Measurements from ENCODE around the gene ZNF81.

DNA sequence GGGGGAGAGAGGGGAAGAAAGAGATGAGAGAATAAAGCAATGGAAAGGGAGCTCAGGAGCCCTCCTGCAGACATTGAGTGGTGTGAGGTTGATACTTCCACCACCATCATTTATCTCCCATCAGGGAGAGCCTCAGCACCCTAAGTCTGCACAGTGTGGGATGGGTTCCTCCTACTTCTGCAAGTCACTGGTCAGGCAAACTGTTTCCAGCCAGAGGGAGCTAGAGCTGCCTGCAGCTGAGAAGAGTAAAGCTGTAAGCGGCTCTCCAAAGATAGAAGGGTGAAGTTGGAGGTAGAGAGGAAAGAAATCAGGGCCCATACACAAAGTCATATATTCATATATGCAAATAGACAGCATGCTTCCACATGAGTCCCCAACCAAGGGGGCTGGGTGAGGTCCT is 21.9 kb upstream of the ZNF81 start:
- TF ChIP-seq SIN3A (IDR thresholded peaks at IDR 0.05; ENCODE audit: borderline replicate concordance, insufficient read depth, low read length) (no peak), TAF1 (IDR thresholded peaks at IDR 0.05; ENCODE audit: borderline replicate concordance, insufficient read depth, low read length) (no peak)
- TF ChIP-seq, protein P1, sequence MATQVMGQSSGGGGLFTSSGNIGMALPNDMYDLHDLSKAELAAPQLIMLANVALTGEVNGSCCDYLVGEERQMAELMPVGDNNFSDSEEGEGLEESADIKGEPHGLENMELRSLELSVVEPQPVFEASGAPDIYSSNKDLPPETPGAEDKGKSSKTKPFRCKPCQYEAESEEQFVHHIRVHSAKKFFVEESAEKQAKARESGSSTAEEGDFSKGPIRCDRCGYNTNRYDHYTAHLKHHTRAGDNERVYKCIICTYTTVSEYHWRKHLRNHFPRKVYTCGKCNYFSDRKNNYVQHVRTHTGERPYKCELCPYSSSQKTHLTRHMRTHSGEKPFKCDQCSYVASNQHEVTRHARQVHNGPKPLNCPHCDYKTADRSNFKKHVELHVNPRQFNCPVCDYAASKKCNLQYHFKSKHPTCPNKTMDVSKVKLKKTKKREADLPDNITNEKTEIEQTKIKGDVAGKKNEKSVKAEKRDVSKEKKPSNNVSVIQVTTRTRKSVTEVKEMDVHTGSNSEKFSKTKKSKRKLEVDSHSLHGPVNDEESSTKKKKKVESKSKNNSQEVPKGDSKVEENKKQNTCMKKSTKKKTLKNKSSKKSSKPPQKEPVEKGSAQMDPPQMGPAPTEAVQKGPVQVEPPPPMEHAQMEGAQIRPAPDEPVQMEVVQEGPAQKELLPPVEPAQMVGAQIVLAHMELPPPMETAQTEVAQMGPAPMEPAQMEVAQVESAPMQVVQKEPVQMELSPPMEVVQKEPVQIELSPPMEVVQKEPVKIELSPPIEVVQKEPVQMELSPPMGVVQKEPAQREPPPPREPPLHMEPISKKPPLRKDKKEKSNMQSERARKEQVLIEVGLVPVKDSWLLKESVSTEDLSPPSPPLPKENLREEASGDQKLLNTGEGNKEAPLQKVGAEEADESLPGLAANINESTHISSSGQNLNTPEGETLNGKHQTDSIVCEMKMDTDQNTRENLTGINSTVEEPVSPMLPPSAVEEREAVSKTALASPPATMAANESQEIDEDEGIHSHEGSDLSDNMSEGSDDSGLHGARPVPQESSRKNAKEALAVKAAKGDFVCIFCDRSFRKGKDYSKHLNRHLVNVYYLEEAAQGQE (IDR thresholded peaks at IDR 0.05; ENCODE audit: insufficient read depth in 1 of 2, low read depth in 2 of 2, low read length in 2 of 2): no peak

Measured in PFSK-1 (cell line).